Skeletal muscle tissue (tissue), 4 donors: Measurements from ENCODE around the gene ZNF862. TPM values are rescaled to one million over a fixed set of nuclear protein-coding genes. Genes with fewer than 3 reads are reported as not detected.

Experiments
- H3K27ac ChIP-seq: one replicate; pipeline ENCODE4 v1.7.0; 2013; ENCODE audit warnings: mild to moderate bottlenecking, low read depth, low read length, inconsistent platforms
- H3K27me3 ChIP-seq, 3 donors: one replicate each; pipeline ENCODE4 v1.7.0; 2013; ENCODE audit warnings: low read length in 3 of 3; ENCODE audit not compliant: control insufficient read depth in 3 of 3, insufficient read depth in 3 of 3
- H3K36me3 ChIP-seq, 3 donors: one replicate each; pipeline ENCODE4 v1.7.0; 2013; ENCODE audit warnings: low read length in 3 of 3; ENCODE audit not compliant: control insufficient read depth in 3 of 3, insufficient read depth in 3 of 3
- H3K4me1 ChIP-seq, 3 donors: one replicate each; pipeline ENCODE4 v1.7.0; 2013; ENCODE audit warnings: low read length in 3 of 3, mild to moderate bottlenecking in 3 of 3; ENCODE audit not compliant: control insufficient read depth in 3 of 3, insufficient read depth in 3 of 3
- H3K4me3 ChIP-seq, 3 donors: one replicate each; pipeline ENCODE4 v1.7.0; 2013; ENCODE audit warnings: low read length in 3 of 3
- H3K9ac ChIP-seq, 3 donors: one replicate each; pipeline ENCODE4 v1.7.0; 2013; ENCODE audit warnings: low read length in 3 of 3, mild to moderate bottlenecking in 3 of 3, moderate library complexity in 2 of 3, low read depth in 1 of 3
- H3K9me3 ChIP-seq, 3 donors: one replicate each; pipeline ENCODE4 v1.7.0; 2013; ENCODE audit warnings: low read length in 3 of 3; ENCODE audit not compliant: control insufficient read depth in 3 of 3
- total RNA-seq: library from RNA; depleted of rRNA; stranded (reverse); fragments of >200 nt; gene quantifications from one replicate; pipeline ENCODE4 v1.2.3, GENCODE V29; 2014
- donor health status: Osteomylitis.

Gene ZNF862
- total RNA-seq, 1 donor from 2014 or later = 5.2 TPM

- H3K27me3 ChIP-seq = no peaks in the 10 kb centered on the region
- H3K4me1 ChIP-seq = peaks cover 5 to 15% (median 15%) of the 10 kb centered on the region in 3 donors
- no peak overlapping the region for H3K9ac ChIP-seq
- H3K4me3 ChIP-seq = no peak overlapping the region
- H3K27ac ChIP-seq = no peak overlapping the region
- peaks cover 17 to 27% (median 18%) of the 10 kb centered on the region in 3 donors for H3K36me3 ChIP-seq
- no peaks in the 10 kb centered on the region for H3K9me3 ChIP-seq
Observed at GRCh38 chr7:149854611-149855360, 16.6 kb downstream of the ZNF862 start.

GRCh38 chr7:149855361-149856305 is 17.5 kb downstream of the ZNF862 start:
- Histone ChIP-seq H3K4me1 (peaks cover 5 to 15% (median 15%) of the 10 kb centered on the region in 3 donors), H3K9me3 (no peaks in the 10 kb centered on the region), H3K36me3 (peaks cover 16 to 30% (median 26%) of the 10 kb centered on the region in 3 donors), H3K27ac (no peak overlapping the region), H3K9ac (peak overlapping the region in 1 of 3 donors; percentile 16), H3K27me3 (no peaks in the 10 kb centered on the region), H3K4me3 (no peak overlapping the region)

- H3K4me3 ChIP-seq = no peak overlapping the region
- H3K9ac ChIP-seq = no peak overlapping the region
- no peak overlapping the region for H3K27ac ChIP-seq
- H3K9me3 ChIP-seq = no peaks in the 10 kb centered on the region
- peaks cover 5 to 15% (median 15%) of the 10 kb centered on the region in 3 donors for H3K4me1 ChIP-seq
- H3K27me3 ChIP-seq = no peaks in the 10 kb centered on the region
- peaks cover 24 to 39% (median 34%) of the 10 kb centered on the region in 3 donors for H3K36me3 ChIP-seq
Observed at GRCh38 chr7:149856583-149856982, 18.4 kb downstream of the ZNF862 start.

- Histone ChIP-seq H3K27me3 (no peaks in the 10 kb centered on the region), H3K36me3 (peaks cover 40 to 54% (median 42%) of the 10 kb centered on the region in 3 donors), H3K9ac (no peak overlapping the region), H3K9me3 (no peaks in the 10 kb centered on the region), H3K4me1 (peaks cover 5 to 15% (median 15%) of the 10 kb centered on the region in 3 donors), H3K4me3 (no peak overlapping the region), H3K27ac (no peak overlapping the region)
Observed at GRCh38 chr7:149859369-149859768, 21.2 kb downstream of the ZNF862 start.

- H3K9ac ChIP-seq = no peak overlapping the region
- H3K27me3 ChIP-seq = no peaks in the 10 kb centered on the region
- peaks cover 46 to 57% (median 47%) of the 10 kb centered on the region in 3 donors for H3K36me3 ChIP-seq
- H3K9me3 ChIP-seq = no peaks in the 10 kb centered on the region
- H3K4me1 ChIP-seq = peaks cover 5 to 11% (median 10%) of the 10 kb centered on the region in 3 donors
- H3K27ac ChIP-seq = no peak overlapping the region
- no peak overlapping the region for H3K4me3 ChIP-seq
Observed at GRCh38 chr7:149859876-149860275, 21.7 kb downstream of the ZNF862 start.

- H3K4me1 ChIP-seq = no peaks in the 10 kb centered on the region
- no peaks in the 10 kb centered on the region for H3K9me3 ChIP-seq
- no peak overlapping the region for H3K4me3 ChIP-seq
- peaks cover 52 to 61% (median 54%) of the 10 kb centered on the region in 3 donors for H3K36me3 ChIP-seq
- H3K27ac ChIP-seq = no peak overlapping the region
- H3K27me3 ChIP-seq = no peaks in the 10 kb centered on the region
- H3K9ac ChIP-seq = no peak overlapping the region
Observed at GRCh38 chr7:149860821-149861727, 22.9 kb downstream of the ZNF862 start.

- Histone ChIP-seq H3K27me3 (no peaks in the 10 kb centered on the region), H3K9ac (no peak overlapping the region), H3K4me3 (no peak overlapping the region), H3K27ac (no peak overlapping the region), H3K36me3 (peaks cover 52 to 64% (median 56%) of the 10 kb centered on the region in 3 donors), H3K4me1 (no peaks in the 10 kb centered on the region), H3K9me3 (no peaks in the 10 kb centered on the region)
Observed at GRCh38 chr7:149861728-149862045, 23.5 kb downstream of the ZNF862 start.

GRCh38 chr7:149862156-149862555 is 24.0 kb downstream of the ZNF862 start:
- Histone ChIP-seq H3K4me3 (no peak overlapping the region), H3K36me3 (peaks cover 51 to 65% (median 56%) of the 10 kb centered on the region in 3 donors), H3K9me3 (no peaks in the 10 kb centered on the region), H3K9ac (no peak overlapping the region), H3K27me3 (no peaks in the 10 kb centered on the region), H3K27ac (no peak overlapping the region), H3K4me1 (no peaks in the 10 kb centered on the region)

- no peak overlapping the region for H3K9ac ChIP-seq
- peaks cover 0 to 2% (median 0%) of the 10 kb centered on the region in 3 donors for H3K4me1 ChIP-seq
- no peaks in the 10 kb centered on the region for H3K9me3 ChIP-seq
- H3K36me3 ChIP-seq = peaks cover 51 to 65% (median 59%) of the 10 kb centered on the region in 3 donors
- no peak overlapping the region for H3K27ac ChIP-seq
- no peaks in the 10 kb centered on the region for H3K27me3 ChIP-seq
- no peak overlapping the region for H3K4me3 ChIP-seq
Observed at GRCh38 chr7:149863500-149863899, 25.3 kb downstream of the ZNF862 start.
